Measurements from ENCODE around the gene OLFM2. TPM values are rescaled to one million over a fixed set of nuclear protein-coding genes. Genes with fewer than 3 reads are reported as not detected.

OLFM2 gene
- total RNA-seq, 1 donor, result 0.43 TPM

GRCh38 chr19:9877780-9878510 lies 58.4 kb downstream of the OLFM2 start:
- DNase-seq (ENCODE audit: low read depth), result peak; percentile 11
- no peak for TF ChIP-seq CTCF (IDR thresholded peaks at IDR 0.05; ENCODE audit: insufficient read depth, low read depth, low read length)
- H3K4me3 ChIP-seq (ENCODE audit: low read depth, low read length), result no peak overlapping the region

GRCh38 chr19:9875796-9876195 lies 60.5 kb downstream of the OLFM2 start:
- TF ChIP-seq CTCF (IDR thresholded peaks at IDR 0.05; ENCODE audit: insufficient read depth, low read depth, low read length), result no peak
- H3K4me3 ChIP-seq (ENCODE audit: low read depth, low read length), result no peak overlapping the region
- DNase-seq (ENCODE audit: low read depth), result no peak

GRCh38 chr19:9875031-9875627 lies 61.2 kb downstream of the OLFM2 start:
- no peak for DNase-seq (ENCODE audit: low read depth)
- no peak overlapping the region for H3K4me3 ChIP-seq (ENCODE audit: low read depth, low read length)
- TF ChIP-seq CTCF (IDR thresholded peaks at IDR 0.05; ENCODE audit: insufficient read depth, low read depth, low read length), result no peak

- no peak for TF ChIP-seq CTCF (IDR thresholded peaks at IDR 0.05; ENCODE audit: insufficient read depth, low read depth, low read length)
- DNase-seq (ENCODE audit: low read depth), result no peak
- no peak overlapping the region for H3K4me3 ChIP-seq (ENCODE audit: low read depth, low read length)
These were observed 63.6 kb downstream of the OLFM2 start for GRCh38 chr19:9872618-9873242.

GRCh38 chr19:9871626-9872338 lies 64.5 kb downstream of the OLFM2 start:
- no peak for DNase-seq (ENCODE audit: low read depth)
- no peak overlapping the region for H3K4me3 ChIP-seq (ENCODE audit: low read depth, low read length)
- TF ChIP-seq CTCF (IDR thresholded peaks at IDR 0.05; ENCODE audit: insufficient read depth, low read depth, low read length), result no peak

GRCh38 chr19:9868983-9869617 lies 67.2 kb downstream of the OLFM2 start:
- TF ChIP-seq CTCF (IDR thresholded peaks at IDR 0.05; ENCODE audit: insufficient read depth, low read depth, low read length), result no peak
- H3K4me3 ChIP-seq (ENCODE audit: low read depth, low read length), result no peak overlapping the region
- no peak for DNase-seq (ENCODE audit: low read depth)

Measured in fibroblast of villous mesenchyme (primary cell).